Measurements from ENCODE around the gene EAF2. TPM values are rescaled to one million over a fixed set of nuclear protein-coding genes. Genes with fewer than 3 reads are reported as not detected.

EAF2 gene
- total and polyA plus RNA-seq, 9 donors, result 0.83 to 6.1 (median 2.6) TPM

GRCh38 chr3:121870717-121871116, 35.7 kb downstream of the EAF2 start:
- no peaks in the 10 kb centered on the region for H3K36me3 ChIP-seq
- no peaks in the 10 kb centered on the region for H3K27me3 ChIP-seq
- DNase-seq, result no peak
- no peak overlapping the region for H3K27ac ChIP-seq
- TF ChIP-seq POLR2A (IDR thresholded peaks at IDR 0.05) (no peak), EP300 (IDR thresholded peaks at IDR 0.05) (no peak)
- TF ChIP-seq, protein P1, sequence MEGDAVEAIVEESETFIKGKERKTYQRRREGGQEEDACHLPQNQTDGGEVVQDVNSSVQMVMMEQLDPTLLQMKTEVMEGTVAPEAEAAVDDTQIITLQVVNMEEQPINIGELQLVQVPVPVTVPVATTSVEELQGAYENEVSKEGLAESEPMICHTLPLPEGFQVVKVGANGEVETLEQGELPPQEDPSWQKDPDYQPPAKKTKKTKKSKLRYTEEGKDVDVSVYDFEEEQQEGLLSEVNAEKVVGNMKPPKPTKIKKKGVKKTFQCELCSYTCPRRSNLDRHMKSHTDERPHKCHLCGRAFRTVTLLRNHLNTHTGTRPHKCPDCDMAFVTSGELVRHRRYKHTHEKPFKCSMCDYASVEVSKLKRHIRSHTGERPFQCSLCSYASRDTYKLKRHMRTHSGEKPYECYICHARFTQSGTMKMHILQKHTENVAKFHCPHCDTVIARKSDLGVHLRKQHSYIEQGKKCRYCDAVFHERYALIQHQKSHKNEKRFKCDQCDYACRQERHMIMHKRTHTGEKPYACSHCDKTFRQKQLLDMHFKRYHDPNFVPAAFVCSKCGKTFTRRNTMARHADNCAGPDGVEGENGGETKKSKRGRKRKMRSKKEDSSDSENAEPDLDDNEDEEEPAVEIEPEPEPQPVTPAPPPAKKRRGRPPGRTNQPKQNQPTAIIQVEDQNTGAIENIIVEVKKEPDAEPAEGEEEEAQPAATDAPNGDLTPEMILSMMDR (IDR thresholded peaks at IDR 0.05), result no peak
- H3K9me3 ChIP-seq, result no peaks in the 10 kb centered on the region
- H3K4me3 ChIP-seq, result no peak overlapping the region
- intact Hi-C loops (cut with DNase I), result no loop called here
- no peaks in the 10 kb centered on the region for H3K4me1 ChIP-seq (ENCODE audit: insufficient read depth)

DNA sequence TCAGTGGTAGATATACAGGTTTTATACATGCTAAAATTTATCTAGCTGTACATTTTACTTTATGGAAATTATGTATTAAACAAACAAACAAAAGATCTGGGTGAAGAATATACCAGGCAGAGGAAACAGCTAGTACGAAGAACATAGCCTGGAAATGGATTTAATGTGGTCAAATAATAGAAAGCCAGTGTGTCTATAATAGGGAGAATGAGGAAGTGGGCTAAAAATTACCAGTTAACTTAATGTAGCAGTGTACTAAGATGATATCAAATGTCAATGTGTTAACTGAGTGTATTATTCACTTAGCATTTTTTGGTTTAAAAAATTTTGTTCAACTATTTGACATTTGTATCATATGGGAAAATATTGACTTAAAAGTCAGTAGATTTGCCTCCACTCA, 36.4 kb downstream of the EAF2 start:
- no peaks in the 10 kb centered on the region for H3K36me3 ChIP-seq
- no peaks in the 10 kb centered on the region for H3K9me3 ChIP-seq
- H3K4me1 ChIP-seq (ENCODE audit: insufficient read depth), result no peaks in the 10 kb centered on the region
- H3K4me3 ChIP-seq, result no peak overlapping the region
- no peak overlapping the region for H3K27ac ChIP-seq
- no peak for DNase-seq
- H3K27me3 ChIP-seq, result no peaks in the 10 kb centered on the region
- intact Hi-C loops (cut with DNase I), result no loop called here
- 80 to 85% (median 82%) methylated on average over 1 of the region's 1 CpG for WGBS, 3 donors
- TF ChIP-seq POLR2A (IDR thresholded peaks at IDR 0.05) (no peak), EP300 (IDR thresholded peaks at IDR 0.05) (no peak)
- TF ChIP-seq, protein P1 (IDR thresholded peaks at IDR 0.05), result no peak

- Histone ChIP-seq H3K4me3 (no peak overlapping the region), H3K36me3 (no peaks in the 10 kb centered on the region), H3K27ac (no peak overlapping the region), H3K27me3 (no peaks in the 10 kb centered on the region), H3K4me1 (ENCODE audit: insufficient read depth) (no peaks in the 10 kb centered on the region), H3K9me3 (no peaks in the 10 kb centered on the region)
- TF ChIP-seq POLR2A (IDR thresholded peaks at IDR 0.05), result no peak
- TF ChIP-seq, protein P1 (IDR thresholded peaks at IDR 0.05), result no peak
- TF ChIP-seq EP300 (IDR thresholded peaks at IDR 0.05), result no peak
- WGBS, 3 donors, result 56 to 65% (median 64%) methylated on average over 1 of the region's 1 CpG
- intact Hi-C loops (cut with DNase I), result no loop called here
- no peak for DNase-seq
Observed at GRCh38 chr3:121878411-121878810, 43.4 kb downstream of the EAF2 start.

DNA sequence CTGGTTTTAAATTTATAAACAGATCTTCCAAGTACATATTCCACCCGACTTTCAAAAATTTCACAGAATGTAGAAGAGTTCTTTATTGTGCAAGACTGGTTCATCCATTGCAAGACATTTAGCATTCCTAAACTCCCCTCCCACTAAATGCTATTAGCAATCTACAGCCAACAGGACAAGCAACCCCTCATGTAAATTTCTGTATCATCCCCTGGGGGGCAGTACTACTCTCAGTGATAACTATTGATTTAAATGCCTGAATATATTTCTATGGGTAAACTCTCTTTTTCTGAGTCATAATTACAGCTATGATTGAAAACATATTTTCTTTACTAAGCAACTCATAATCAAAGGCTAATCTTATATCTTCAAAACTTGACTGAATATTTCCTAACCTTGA, 48.5 kb downstream of the EAF2 start:
- WGBS, 3 donors, result 27 to 53% (median 42%) methylated on average over 1 of the region's 1 CpG
- Histone ChIP-seq H3K9me3 (no peaks in the 10 kb centered on the region), H3K36me3 (no peaks in the 10 kb centered on the region), H3K4me3 (no peak overlapping the region), H3K4me1 (ENCODE audit: insufficient read depth) (no peaks in the 10 kb centered on the region), H3K27ac (no peak overlapping the region), H3K27me3 (no peaks in the 10 kb centered on the region)
- TF ChIP-seq, protein P1 (IDR thresholded peaks at IDR 0.05), result no peak
- TF ChIP-seq EP300 (IDR thresholded peaks at IDR 0.05) (no peak), POLR2A (IDR thresholded peaks at IDR 0.05) (no peak)
- DNase-seq, result no peak
- intact Hi-C loops (cut with DNase I), result no loop called here

- WGBS, 3 donors, result 77 to 86% (median 84%) methylated on average over 2 of the region's 2 CpGs
- Histone ChIP-seq H3K4me3 (no peak overlapping the region), H3K4me1 (ENCODE audit: insufficient read depth) (no peaks in the 10 kb centered on the region), H3K9me3 (no peaks in the 10 kb centered on the region), H3K27me3 (no peaks in the 10 kb centered on the region), H3K27ac (no peak overlapping the region), H3K36me3 (no peaks in the 10 kb centered on the region)
- DNase-seq, result no peak
- intact Hi-C loops (cut with DNase I), result no loop called here
- TF ChIP-seq POLR2A (IDR thresholded peaks at IDR 0.05), result no peak
- TF ChIP-seq, protein P1 (IDR thresholded peaks at IDR 0.05), result no peak
- TF ChIP-seq EP300 (IDR thresholded peaks at IDR 0.05), result no peak
Observed at GRCh38 chr3:121885386-121885785, 50.4 kb downstream of the EAF2 start.
